Activated naive CD4-positive, alpha-beta T cell treated with anti-CD3 and anti-CD28 coated beads, Interleukin-2, amount 50 U/mL, for 24 hours (primary cell): ENCODE measurements around the gene KLHDC7B.
"Not testable (repeated sequence)": the region's sequence is repeated elsewhere in the genome, so short reads cannot be mapped to it uniquely, and the experiment has no call there.

Experiments
- H3K27ac Mint-ChIP-seq: one replicate; pipeline ENCODE4 v1.8.0; 2021; ENCODE audit warnings: mild to moderate bottlenecking, mixed read lengths
- H3K27me3 Mint-ChIP-seq: one replicate; pipeline ENCODE4 v1.8.0; 2021; ENCODE audit warnings: mixed read lengths
- H3K36me3 Mint-ChIP-seq: one replicate; pipeline ENCODE4 v1.8.0; 2021; ENCODE audit warnings: mixed read lengths
- H3K4me1 Mint-ChIP-seq: one replicate; pipeline ENCODE4 v1.8.0; 2021; ENCODE audit warnings: mixed read lengths
- H3K4me3 Mint-ChIP-seq: one replicate; pipeline ENCODE4 v1.8.0; 2021; ENCODE audit warnings: mild to moderate bottlenecking, mixed read lengths
- H3K9me3 Mint-ChIP-seq: one replicate; pipeline ENCODE4 v1.8.0; 2021; ENCODE audit warnings: mixed read lengths

The KLHDC7B gene

GRCh38 chr22:50507991-50508884, 37.5 kb upstream of the KLHDC7B start, which contains the start of gene NCAPH2:
Gene NCAPH2, plus strand, starts transcription at chr22:50508224. Its CDS starts 114 bp downstream, at chr22:50508338.
- peaks cover 20% of the 10 kb centered on the region for H3K4me1 Mint-ChIP-seq
- no peaks in the 10 kb centered on the region for H3K27me3 Mint-ChIP-seq
- H3K9me3 Mint-ChIP-seq: no peaks in the 10 kb centered on the region
- H3K36me3 Mint-ChIP-seq: no peaks in the 10 kb centered on the region
- peak within 1 kb of the TSS; percentile 98 for H3K27ac Mint-ChIP-seq
- peak within 1 kb of the TSS; percentile 95 for H3K4me3 Mint-ChIP-seq

GRCh38 chr22:50508897-50509296, 36.8 kb upstream of the KLHDC7B start:
- peak overlapping the region; percentile 93 for H3K4me3 Mint-ChIP-seq
- no peaks in the 10 kb centered on the region for H3K27me3 Mint-ChIP-seq
- H3K36me3 Mint-ChIP-seq: no peaks in the 10 kb centered on the region
- H3K4me1 Mint-ChIP-seq: peaks cover 20% of the 10 kb centered on the region
- peak overlapping the region; percentile 98 for H3K27ac Mint-ChIP-seq
- H3K9me3 Mint-ChIP-seq: no peaks in the 10 kb centered on the region

GRCh38 chr22:50513175-50513574, 32.5 kb upstream of the KLHDC7B start:
- Mint-ChIP-seq H3K36me3 (no peaks in the 10 kb centered on the region), H3K4me3 (no peak overlapping the region), H3K4me1 (peaks cover 36% of the 10 kb centered on the region)

GRCh38 chr22:50516068-50516467, 29.6 kb upstream of the KLHDC7B start:
- H3K9me3 Mint-ChIP-seq: no peaks in the 10 kb centered on the region
- H3K27me3 Mint-ChIP-seq: no peaks in the 10 kb centered on the region
- no peak overlapping the region for H3K4me3 Mint-ChIP-seq
- peaks cover 23% of the 10 kb centered on the region for H3K4me1 Mint-ChIP-seq
- H3K36me3 Mint-ChIP-seq: no peaks in the 10 kb centered on the region
- no peak overlapping the region for H3K27ac Mint-ChIP-seq

More at GRCh38 chr22:50513175-50513574, 32.5 kb upstream of the KLHDC7B start:
- Mint-ChIP-seq H3K27me3 (no peaks in the 10 kb centered on the region), H3K27ac (no peak overlapping the region), H3K9me3 (no peaks in the 10 kb centered on the region)

- no peaks in the 10 kb centered on the region for H3K9me3 Mint-ChIP-seq
- no peak overlapping the region for H3K4me3 Mint-ChIP-seq
- peaks cover 23% of the 10 kb centered on the region for H3K4me1 Mint-ChIP-seq
- no peak overlapping the region for H3K27ac Mint-ChIP-seq
- no peaks in the 10 kb centered on the region for H3K36me3 Mint-ChIP-seq
- no peaks in the 10 kb centered on the region for H3K27me3 Mint-ChIP-seq
Measured at GRCh38 chr22:50516891-50517290, 28.8 kb upstream of the KLHDC7B start.

- peaks cover 17% of the 10 kb centered on the region for H3K4me1 Mint-ChIP-seq
- no peaks in the 10 kb centered on the region for H3K27me3 Mint-ChIP-seq
- no peak overlapping the region for H3K27ac Mint-ChIP-seq
- no peaks in the 10 kb centered on the region for H3K9me3 Mint-ChIP-seq
- H3K36me3 Mint-ChIP-seq: no peaks in the 10 kb centered on the region
- H3K4me3 Mint-ChIP-seq: no peak overlapping the region
Measured at GRCh38 chr22:50517495-50518260, 28.0 kb upstream of the KLHDC7B start.

- Mint-ChIP-seq H3K4me3 (no peak overlapping the region), H3K36me3 (no peaks in the 10 kb centered on the region), H3K4me1 (peaks cover 16% of the 10 kb centered on the region), H3K9me3 (no peaks in the 10 kb centered on the region), H3K27ac (no peak overlapping the region), H3K27me3 (no peaks in the 10 kb centered on the region)
Measured at GRCh38 chr22:50518606-50519005, 27.1 kb upstream of the KLHDC7B start.

GRCh38 chr22:50519151-50519550, 26.5 kb upstream of the KLHDC7B start:
- H3K4me3 Mint-ChIP-seq: no peak overlapping the region
- H3K27ac Mint-ChIP-seq: no peak overlapping the region
- H3K36me3 Mint-ChIP-seq: no peaks in the 10 kb centered on the region
- no peaks in the 10 kb centered on the region for H3K27me3 Mint-ChIP-seq
- H3K4me1 Mint-ChIP-seq: peaks cover 16% of the 10 kb centered on the region
- no peaks in the 10 kb centered on the region for H3K9me3 Mint-ChIP-seq

GRCh38 chr22:50520184-50520583, 25.5 kb upstream of the KLHDC7B start:
- not testable (repeated sequence) for H3K9me3 Mint-ChIP-seq, H3K27ac Mint-ChIP-seq, H3K36me3 Mint-ChIP-seq, H3K27me3 Mint-ChIP-seq, H3K4me3 Mint-ChIP-seq
- peaks cover 14% of the 10 kb centered on the region for H3K4me1 Mint-ChIP-seq

GRCh38 chr22:50520826-50521453, 24.8 kb upstream of the KLHDC7B start:
- H3K9me3 Mint-ChIP-seq: no peaks in the 10 kb centered on the region
- peaks cover 5% of the 10 kb centered on the region for H3K36me3 Mint-ChIP-seq
- H3K4me3 Mint-ChIP-seq: no peak overlapping the region
- no peaks in the 10 kb centered on the region for H3K27me3 Mint-ChIP-seq
- H3K4me1 Mint-ChIP-seq: peaks cover 9% of the 10 kb centered on the region
- no peak overlapping the region for H3K27ac Mint-ChIP-seq

- H3K36me3 Mint-ChIP-seq: peaks cover 5% of the 10 kb centered on the region
- peaks cover 9% of the 10 kb centered on the region for H3K4me1 Mint-ChIP-seq
- H3K27ac Mint-ChIP-seq: no peak overlapping the region
- no peak overlapping the region for H3K4me3 Mint-ChIP-seq
- H3K9me3 Mint-ChIP-seq: no peaks in the 10 kb centered on the region
- H3K27me3 Mint-ChIP-seq: no peaks in the 10 kb centered on the region
Measured at GRCh38 chr22:50521710-50522109, 24.0 kb upstream of the KLHDC7B start.

- Mint-ChIP-seq H3K4me3 (no peak overlapping the region), H3K27me3 (no peaks in the 10 kb centered on the region), H3K27ac (no peak overlapping the region), H3K4me1 (peaks cover 15% of the 10 kb centered on the region), H3K9me3 (no peaks in the 10 kb centered on the region), H3K36me3 (peaks cover 5% of the 10 kb centered on the region)
Measured at GRCh38 chr22:50522208-50522805, 23.4 kb upstream of the KLHDC7B start.

GRCh38 chr22:50522806-50523438, 22.8 kb upstream of the KLHDC7B start:
- peak overlapping the region; percentile 55 for H3K27ac Mint-ChIP-seq
- H3K9me3 Mint-ChIP-seq: no peaks in the 10 kb centered on the region
- peaks cover 21% of the 10 kb centered on the region for H3K4me1 Mint-ChIP-seq
- H3K36me3 Mint-ChIP-seq: peaks cover 5% of the 10 kb centered on the region
- H3K4me3 Mint-ChIP-seq: peak overlapping the region; percentile 36
- H3K27me3 Mint-ChIP-seq: no peaks in the 10 kb centered on the region

GRCh38 chr22:50523458-50523805, 22.3 kb upstream of the KLHDC7B start:
- Mint-ChIP-seq H3K36me3 (peaks cover 5% of the 10 kb centered on the region), H3K9me3 (no peaks in the 10 kb centered on the region), H3K27me3 (no peaks in the 10 kb centered on the region), H3K4me3 (peak overlapping the region; percentile 36), H3K4me1 (peaks cover 26% of the 10 kb centered on the region), H3K27ac (peak overlapping the region; percentile 55)
